Measurements from ENCODE around the gene PPM1A.

DNA sequence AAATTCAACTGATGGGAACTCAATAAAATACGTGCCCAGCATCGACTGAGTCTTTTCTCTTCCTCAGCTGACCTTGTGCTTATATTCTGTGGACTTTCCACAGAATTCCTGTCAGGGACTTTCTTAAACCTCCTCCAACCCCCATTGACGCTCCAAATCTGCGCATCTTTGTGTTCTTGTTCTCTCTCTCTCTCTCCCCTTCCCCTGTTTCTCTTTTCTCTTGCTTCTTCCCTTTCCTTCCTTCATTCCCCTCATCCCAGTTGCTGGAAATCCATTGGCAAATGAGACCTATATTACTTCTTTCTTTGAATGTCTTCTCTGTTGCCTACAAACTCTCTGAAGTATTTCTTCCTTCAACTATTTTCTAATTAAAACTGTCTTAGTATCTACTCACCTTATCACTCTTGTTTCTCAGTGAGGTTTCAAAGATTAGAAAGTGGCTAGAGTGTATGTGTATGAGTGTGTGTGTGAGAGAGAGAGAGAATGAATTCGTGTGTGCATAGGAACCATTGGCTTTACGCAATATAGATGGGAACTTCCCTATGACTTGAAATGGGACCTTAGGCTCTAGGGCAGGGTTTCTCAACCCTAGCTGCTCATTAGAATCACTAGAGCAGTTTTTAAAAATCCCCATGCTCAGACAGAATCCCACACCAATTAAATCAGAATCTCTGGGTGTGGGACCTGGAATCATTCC lies 42.0 kb upstream of the PPM1A start:
- no peak for TF ChIP-seq POLR2A (IDR thresholded peaks at IDR 0.05; ENCODE audit: low read length)
- no peak for TF ChIP-seq GATA1 (IDR thresholded peaks at IDR 0.05; ENCODE audit: low read depth, low read length)
